ENCODE measurements around the gene ABCB11. TPM values are rescaled to one million over a fixed set of nuclear protein-coding genes. Genes with fewer than 3 reads are reported as not detected.

Gene ABCB11
- total and polyA plus RNA-seq, 10 of the 15 experiments (the other 5 are each of a cell fraction or from before 2014, with no cell fraction given): not detected

- Histone ChIP-seq H3K9ac (ENCODE audit: control insufficient read depth, insufficient read depth, low read length) (no peak overlapping the region), H3K27me3 (replicated peaks in 1 of 2; ENCODE audit: control insufficient read depth in 2 of 2, insufficient read depth in 2 of 2, low read length in 1 of 2) (no peaks in the 10 kb centered on the region), H3K9me3 (replicated peaks; ENCODE audit: control insufficient read depth, insufficient read depth, low read length) (no peaks in the 10 kb centered on the region), H4K20me1 (ENCODE audit: control insufficient read depth, insufficient read depth) (no peaks in the 10 kb centered on the region), H3K4me3 (no peak overlapping the region), H3K4me2 (ENCODE audit: control insufficient read depth, insufficient read depth) (no peak overlapping the region), H3K79me2 (ENCODE audit: control insufficient read depth, insufficient read depth, low read length) (no peaks in the 10 kb centered on the region), H3K4me1 (ENCODE audit: control insufficient read depth, insufficient read depth, low read length) (no peaks in the 10 kb centered on the region), H3K27ac (ENCODE audit: control insufficient read depth, insufficient read depth) (no peak overlapping the region), H3K36me3 (ENCODE audit: control insufficient read depth in 2 of 2, insufficient read depth in 2 of 2, low read length in 1 of 2) (no peaks in the 10 kb centered on the region), H2AFZ (ENCODE audit: control insufficient read depth, low read depth, low read length) (no peak overlapping the region)
- ChIA-PET RAD21 (ENCODE audit: unreplicated experiment) (no interaction called here), POLR2A (no interaction called here), CTCF (interaction anchor here (0.8 kb wide), 2 partner anchors 43 to 144 kb away, joined by 3 read pairs; no protein-coding TSS in a partner anchor), SMC1A (ENCODE audit: uncharacterized antibody, unreplicated experiment) (no interaction called here)
- no TSS peak for BruUV-seq (replicated peaks)
- TF ChIP-seq ZNF274 (IDR thresholded peaks at IDR 0.05; ENCODE audit: insufficient read depth, insufficient read length) (no peak), PBX3 (IDR thresholded peaks at IDR 0.05; ENCODE audit: insufficient replicate concordance, low read depth, low read length) (no peak), E2F4 (IDR thresholded peaks at IDR 0.05; ENCODE audit: low read depth, low read length) (no peak), CREM (IDR thresholded peaks at IDR 0.05; ENCODE audit: low read depth) (no peak), MYB (IDR thresholded peaks at IDR 0.05; ENCODE audit: borderline replicate concordance, low read depth, low read length) (no peak), MTA2 (IDR thresholded peaks at IDR 0.05; ENCODE audit: low read depth) (no peak), IRF3 (IDR thresholded peaks at IDR 0.05) (no peak), YBX1 (IDR thresholded peaks at IDR 0.05) (no peak), JUND (IDR thresholded peaks at IDR 0.05; ENCODE audit: low read depth, low read length) (no peak), SKIL (IDR thresholded peaks at IDR 0.05; ENCODE audit: low read depth, poor library complexity, severe bottlenecking) (no peak), SMARCA5 (IDR thresholded peaks at IDR 0.05) (no peak), E2F8 (IDR thresholded peaks at IDR 0.05; ENCODE audit: low read depth, partially characterized antibody) (no peak), ATF2 (IDR thresholded peaks at IDR 0.05; ENCODE audit: low read length) (no peak)
- WGBS (ENCODE audit: insufficient coverage, insufficient replicate concordance, low lambda C conversion rate, missing lambda C conversion rate): 9% methylated on average over 1 of the region's 1 CpG
- no peak for ATAC-seq
- DNase-seq (ENCODE audit: low read depth, low spot score): no peak
- FAIRE-seq: no peak
- intact Hi-C loops (cut with micrococcal nuclease; ENCODE audit: unreplicated experiment): no loop called here
- in situ Hi-C loops (cut with MboI): no loop called here
Observed at GRCh38 chr2:168997794-168998193, 33.3 kb downstream of the ABCB11 start.

All from GM12878 (cell line).